Amniotic epithelial cell (primary cell): Measurements from ENCODE around the gene VIT.
A peak's percentile ranks its signal among the peaks of the same experiment; 100 is the strongest.
"Not testable (repeated sequence)": the region's sequence is repeated elsewhere in the genome, so short reads cannot be mapped to it uniquely, and the experiment has no call there.

Experiments
- DNase-seq: peaks from one replicate; pipeline ENCODE4 v3.0.0-alpha.2; 2010; ENCODE audit warnings: low read depth

VIT gene

GRCh38 chr2:36807223-36807886, 110.8 kb downstream of the VIT start:
- no peak for DNase-seq

GRCh38 chr2:36808386-36809068, 112.0 kb downstream of the VIT start:
- no peak for DNase-seq

DNA sequence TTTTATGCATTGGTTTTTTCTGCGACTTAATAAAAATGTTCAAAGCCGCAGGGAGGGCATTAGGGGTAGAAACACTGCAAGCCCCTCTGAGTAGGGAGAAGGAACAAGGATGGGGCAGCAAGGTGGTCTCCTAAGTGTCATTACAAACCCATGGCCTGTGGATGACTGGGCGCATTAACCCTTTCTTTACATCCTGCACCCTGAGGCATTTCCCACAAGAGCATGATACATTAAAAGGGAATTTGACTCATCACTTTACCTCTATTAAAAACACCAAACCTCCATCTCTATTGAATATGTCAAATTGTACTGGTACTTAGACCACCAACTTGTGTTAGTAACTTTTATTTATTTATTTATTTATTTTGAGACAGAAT, 112.5 kb downstream of the VIT start:
- DNase-seq: no peak

- DNase-seq: no peak
These were observed 114.6 kb downstream of the VIT start for GRCh38 chr2:36811071-36811470.

GRCh38 chr2:36812196-36812595, 115.7 kb downstream of the VIT start:
- peak; percentile 2 for DNase-seq

DNA sequence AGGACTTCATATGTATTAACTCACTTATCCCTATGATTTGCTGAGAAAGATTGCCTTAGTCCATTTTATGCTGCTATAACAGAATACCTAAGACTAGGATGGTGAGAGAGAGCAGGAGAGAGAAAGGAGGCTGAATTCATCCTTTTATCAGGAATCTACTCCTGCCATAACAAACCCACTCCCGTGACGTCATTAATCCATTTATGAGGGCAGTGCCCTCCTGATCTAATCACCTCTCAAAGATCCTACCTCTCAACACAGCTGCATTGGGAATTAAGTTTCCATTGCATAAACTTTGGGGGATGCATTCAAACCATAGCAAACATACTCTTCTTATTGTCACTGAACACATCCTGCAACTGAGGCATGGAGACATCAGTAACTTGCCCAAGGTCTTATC, 122.0 kb downstream of the VIT start:
- no peak for DNase-seq

DNA sequence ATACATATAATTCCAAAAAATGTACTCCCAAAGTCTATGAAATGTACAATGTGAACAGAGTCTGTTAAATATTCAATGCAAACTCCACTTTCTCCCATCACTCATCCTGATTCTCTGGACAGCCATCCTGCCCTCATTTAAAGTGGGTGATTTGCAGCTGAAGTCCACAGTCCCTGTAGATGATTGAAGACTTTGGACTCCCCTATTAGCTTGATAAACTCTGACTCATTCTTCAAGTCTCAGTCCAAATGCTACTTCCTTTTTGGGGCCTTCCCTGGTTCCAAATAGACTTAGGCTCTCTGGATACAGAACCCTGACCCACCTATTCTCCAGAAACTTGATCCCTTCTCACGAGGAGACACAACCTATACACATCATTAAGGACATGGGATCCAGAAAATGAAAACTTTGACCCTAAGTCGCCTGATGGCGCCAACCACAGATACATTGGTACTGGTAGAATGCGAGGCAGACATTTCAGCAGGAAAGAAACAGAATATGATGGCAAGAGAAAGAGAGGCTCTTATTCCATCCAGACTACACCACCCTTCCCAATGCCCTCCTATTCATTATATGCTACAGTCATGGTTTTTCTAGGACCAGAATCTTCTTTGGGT, 122.7 kb downstream of the VIT start:
- no peak for DNase-seq

DNA sequence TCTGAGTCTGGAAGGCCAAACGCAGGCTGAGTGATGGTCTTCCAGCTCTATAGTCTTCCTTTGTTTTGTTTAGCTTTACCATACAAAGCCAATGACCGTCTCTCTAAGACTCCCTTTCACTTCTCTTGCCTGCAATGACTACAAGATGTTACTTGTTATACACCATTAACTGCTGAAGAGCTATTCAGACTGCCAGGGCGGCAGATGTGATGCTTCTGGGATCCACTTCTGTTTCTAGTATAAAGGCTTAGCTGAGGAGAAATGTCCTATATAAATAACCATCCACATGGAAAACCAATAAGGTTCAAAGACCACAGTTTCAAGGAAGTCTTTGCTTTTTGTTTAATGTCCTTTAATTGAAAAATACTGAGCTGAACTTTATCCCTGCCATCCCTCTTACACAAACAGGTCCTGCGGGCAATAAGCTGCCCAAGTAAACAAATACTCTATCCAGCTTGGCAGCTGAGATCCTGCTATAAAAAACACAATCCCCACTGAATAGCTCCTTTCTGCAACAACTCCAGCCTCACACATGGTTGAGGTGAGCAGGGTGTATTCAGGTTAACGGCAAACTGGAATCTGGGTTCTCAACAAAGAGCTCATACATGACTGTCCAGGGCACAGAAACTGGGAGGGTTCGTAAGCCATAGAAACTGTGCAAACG, 124.6 kb downstream of the VIT start:
- no peak for DNase-seq

GRCh38 chr2:36823862-36824261, 127.4 kb downstream of the VIT start:
- no peak for DNase-seq

- no peak for DNase-seq
These were observed 127.8 kb downstream of the VIT start for GRCh38 chr2:36824273-36824672.

- not testable (repeated sequence) for DNase-seq
These were observed 128.2 kb downstream of the VIT start for GRCh38 chr2:36824683-36825082.

GRCh38 chr2:36831185-36831584, 134.7 kb downstream of the VIT start:
- no peak for DNase-seq

- DNase-seq: no peak
These were observed 137.7 kb downstream of the VIT start for GRCh38 chr2:36834203-36834602.

GRCh38 chr2:36834731-36835524, 138.4 kb downstream of the VIT start:
- no peak for DNase-seq

GRCh38 chr2:36839976-36840617, 143.6 kb downstream of the VIT start:
- DNase-seq: no peak

DNA sequence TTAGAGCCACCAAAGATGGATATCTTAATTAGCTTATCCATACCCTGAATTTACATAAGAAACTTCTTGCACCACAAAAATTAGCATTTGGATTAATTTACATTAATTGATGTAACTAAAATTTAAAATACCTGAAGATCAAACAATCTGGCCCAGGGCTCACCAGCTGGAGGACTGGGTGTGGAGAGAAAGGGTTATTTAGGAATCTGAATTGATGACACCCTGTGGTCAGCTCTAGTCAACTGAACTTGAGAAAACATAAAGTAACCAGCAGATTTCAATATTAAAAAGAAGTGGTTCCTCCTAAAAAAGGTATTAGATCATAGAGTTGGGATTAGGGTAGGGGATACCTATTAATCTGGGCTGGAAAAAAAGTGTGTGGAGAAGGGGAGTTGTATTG, 147.3 kb downstream of the VIT start:
- DNase-seq: no peak

DNA sequence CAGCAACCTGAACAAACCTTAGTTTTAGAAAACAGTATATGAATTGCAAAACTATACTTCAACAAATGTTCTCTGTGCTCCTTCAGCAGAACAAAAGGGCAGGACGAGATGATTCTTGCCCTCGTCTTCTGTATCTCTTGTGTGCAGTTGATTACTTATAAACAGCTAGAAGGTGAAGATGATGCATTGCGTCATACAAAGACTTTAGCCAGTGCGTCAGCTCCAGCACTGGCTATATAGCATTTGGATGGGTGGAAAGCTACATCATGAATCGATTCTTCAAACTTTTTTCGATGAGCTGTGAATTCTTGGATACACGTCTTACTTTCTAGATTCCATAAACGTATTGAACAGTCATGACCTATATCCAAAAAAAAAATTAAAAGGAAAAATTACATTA, 152.8 kb downstream of the VIT start:
- DNase-seq: no peak

GRCh38 chr2:36854241-36854640, 157.7 kb downstream of the VIT start:
- no peak for DNase-seq

DNA sequence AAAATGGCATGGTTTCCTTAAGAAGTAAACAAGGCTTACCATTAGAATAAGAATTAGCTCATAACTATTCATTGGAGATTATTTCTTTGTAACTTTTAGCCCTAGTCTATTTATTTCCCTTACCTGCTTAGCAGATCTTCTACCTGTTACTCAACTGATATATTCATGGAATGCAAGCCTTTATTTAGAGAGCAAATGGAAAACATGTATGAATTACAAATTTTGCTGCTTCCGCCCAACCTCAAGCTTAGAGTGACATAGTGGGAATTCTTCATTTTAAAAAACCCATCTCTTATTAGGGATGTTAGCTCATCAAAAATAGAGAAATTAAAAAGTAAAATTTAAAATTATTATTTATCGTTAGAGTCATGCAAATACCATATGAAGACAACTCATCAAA, 158.9 kb downstream of the VIT start:
- DNase-seq: no peak

DNA sequence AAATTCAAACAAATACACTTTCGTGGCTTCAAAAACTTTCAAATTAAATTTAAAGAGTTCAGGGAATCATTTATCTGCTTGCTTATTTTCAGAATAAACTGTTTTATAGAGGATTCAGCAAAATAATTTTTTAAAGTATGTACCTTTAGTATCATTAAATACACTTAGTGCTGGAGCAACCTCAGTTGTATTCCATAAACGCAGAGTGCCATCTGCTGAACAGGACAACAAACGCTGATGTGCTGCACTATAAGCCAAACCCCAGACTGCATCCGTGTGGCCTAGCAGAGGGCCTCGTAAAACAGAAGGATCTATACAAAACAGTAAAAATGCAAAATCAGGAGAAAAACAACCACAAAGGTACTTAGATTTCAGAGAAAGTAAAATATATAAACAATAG, 161.2 kb downstream of the VIT start:
- no peak for DNase-seq

- no peak for DNase-seq
These were observed 162.3 kb downstream of the VIT start for GRCh38 chr2:36858551-36859365.
